NOMO-1 treated with DMSO at 0.1 percent for 48 hours (cell line): ENCODE measurements around the gene NTF4.
A peak's percentile ranks its signal among the peaks of the same experiment; 100 is the strongest.
"Not testable (repeated sequence)": the region's sequence is repeated elsewhere in the genome, so short reads cannot be mapped to it uniquely, and the experiment has no call there.

Experiments
- DNase-seq: peaks from one replicate; lab custom pipeline; 2025; ENCODE audit not compliant: unreplicated experiment; lab: John Stamatoyannopoulos, UW

The NTF4 gene

GRCh38 chr19:49091391-49092038 lies 26.9 kb upstream of the NTF4 start:
- no peak for DNase-seq

GRCh38 chr19:49086296-49086695 lies 21.7 kb upstream of the NTF4 start:
- no peak for DNase-seq

- DNase-seq = no peak
Measured at GRCh38 chr19:49085868-49086232, 21.2 kb upstream of the NTF4 start.

GRCh38 chr19:49085020-49085867 lies 20.6 kb upstream of the NTF4 start, which contains the start of gene SNRNP70:
SNRNP70 (plus strand) TSS chr19:49085451; CDS start chr19:49086415, 964 bp downstream.
- DNase-seq = peak; percentile 99

GRCh38 chr19:49084206-49085019 lies 19.8 kb upstream of the NTF4 start:
- DNase-seq = no peak

- no peak for DNase-seq
Measured at GRCh38 chr19:49081273-49081672, 16.7 kb upstream of the NTF4 start.

GRCh38 chr19:49080392-49080791 lies 15.8 kb upstream of the NTF4 start:
- no peak for DNase-seq

- DNase-seq = not testable (repeated sequence)
Measured at GRCh38 chr19:49074869-49075268, 10.3 kb upstream of the NTF4 start.

- peak; percentile 18 for DNase-seq
Measured at GRCh38 chr19:49073514-49074378, 9.1 kb upstream of the NTF4 start.

GRCh38 chr19:49071860-49072547 lies 7.4 kb upstream of the NTF4 start:
- DNase-seq = no peak

- no peak for DNase-seq
Measured at GRCh38 chr19:49070416-49070815, 5.8 kb upstream of the NTF4 start.

GRCh38 chr19:49069026-49069425 lies 4.4 kb upstream of the NTF4 start:
- DNase-seq = no peak

GRCh38 chr19:49067554-49067953 lies 2.9 kb upstream of the NTF4 start:
- no peak for DNase-seq

- DNase-seq = no peak
Measured at GRCh38 chr19:49065905-49066512, 1.4 kb upstream of the NTF4 start.

GRCh38 chr19:49064029-49064629 lies 489 bp downstream of the NTF4 start:
- no peak for DNase-seq

- no peak for DNase-seq
Measured at GRCh38 chr19:49061445-49061844, 3.2 kb downstream of the NTF4 start.

GRCh38 chr19:49061000-49061399 lies 3.6 kb downstream of the NTF4 start:
- DNase-seq = no peak

- DNase-seq = no peak
Measured at GRCh38 chr19:49059053-49059452, 5.6 kb downstream of the NTF4 start.

- DNase-seq = no peak
Measured at GRCh38 chr19:49058562-49058961, 6.1 kb downstream of the NTF4 start.
